Fibroblast of the conjunctiva (primary cell): ENCODE measurements around the gene UBASH3A.

Source experiments
- DNase-seq: peaks from one replicate; pipeline ENCODE4 v3.0.0-alpha.2; 2010; ENCODE audit warnings: low read depth

UBASH3A gene

DNA sequence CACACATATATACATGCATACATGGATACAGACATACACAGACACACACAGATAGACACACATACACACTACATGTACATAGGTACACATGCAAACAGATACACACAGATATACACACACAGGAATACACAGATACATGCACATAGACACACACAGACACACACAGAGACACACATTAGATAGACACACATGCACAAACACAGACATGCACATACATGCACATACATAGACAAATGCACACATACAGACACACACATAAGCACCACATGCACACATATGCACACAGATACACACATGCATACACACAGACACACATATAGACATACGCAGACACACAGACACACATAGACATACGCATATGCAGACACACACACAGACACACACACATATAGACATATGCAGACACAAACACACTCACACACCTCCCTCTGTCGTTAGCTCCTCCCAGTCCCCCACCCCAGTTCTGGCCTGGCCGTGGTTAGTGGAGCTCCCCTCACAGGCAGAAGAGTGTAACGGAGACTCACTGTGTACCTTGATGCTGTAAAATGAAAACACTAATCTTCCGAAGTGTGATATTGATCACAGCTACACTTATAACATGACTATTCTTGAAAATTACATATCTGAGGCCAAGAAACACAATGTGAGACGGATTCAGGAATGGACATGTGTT is 7.6 kb downstream of the UBASH3A start:
- DNase-seq: no peak

DNA sequence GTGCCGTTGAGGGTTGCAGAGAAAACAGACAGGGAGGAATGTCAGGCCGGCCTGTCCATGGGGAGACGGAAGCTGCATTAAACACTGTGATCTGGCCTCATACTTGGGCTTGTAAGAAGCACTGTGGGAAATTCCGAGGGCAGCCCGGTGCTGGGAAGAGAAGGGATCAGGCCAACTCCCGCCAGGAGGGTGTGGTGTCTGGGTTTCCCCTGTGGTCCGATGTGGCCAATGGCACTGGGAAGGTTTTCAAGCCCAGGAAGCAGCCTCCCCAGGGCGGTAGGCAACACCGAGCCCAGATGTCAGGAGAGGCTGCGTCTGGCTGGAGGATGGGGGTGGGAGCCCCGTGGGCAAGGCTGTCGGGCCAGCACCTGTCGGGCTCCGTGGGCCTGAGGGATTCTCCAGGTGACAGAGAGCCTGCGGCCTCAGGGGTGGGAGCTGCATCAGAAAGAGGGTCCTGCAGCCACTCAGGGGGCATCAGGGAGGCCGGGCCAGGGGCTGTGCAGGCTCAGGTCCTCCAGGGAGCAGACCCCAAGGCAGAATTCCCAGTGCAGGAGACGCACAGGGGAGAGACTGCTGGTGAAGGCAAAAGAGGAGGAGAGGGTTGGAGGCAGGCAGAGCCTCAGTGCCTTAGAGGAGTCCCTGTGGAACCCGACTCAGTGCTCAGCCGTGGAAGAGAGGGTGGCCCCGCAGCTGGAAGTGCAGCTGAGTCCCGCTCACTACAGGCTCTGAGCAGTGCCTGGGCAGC is 8.4 kb downstream of the UBASH3A start:
- DNase-seq: no peak

- no peak for DNase-seq
Observed at GRCh38 chr21:42412636-42412933, 8.9 kb downstream of the UBASH3A start.

GRCh38 chr21:42413093-42413492 is 9.4 kb downstream of the UBASH3A start:
- DNase-seq: no peak

DNA sequence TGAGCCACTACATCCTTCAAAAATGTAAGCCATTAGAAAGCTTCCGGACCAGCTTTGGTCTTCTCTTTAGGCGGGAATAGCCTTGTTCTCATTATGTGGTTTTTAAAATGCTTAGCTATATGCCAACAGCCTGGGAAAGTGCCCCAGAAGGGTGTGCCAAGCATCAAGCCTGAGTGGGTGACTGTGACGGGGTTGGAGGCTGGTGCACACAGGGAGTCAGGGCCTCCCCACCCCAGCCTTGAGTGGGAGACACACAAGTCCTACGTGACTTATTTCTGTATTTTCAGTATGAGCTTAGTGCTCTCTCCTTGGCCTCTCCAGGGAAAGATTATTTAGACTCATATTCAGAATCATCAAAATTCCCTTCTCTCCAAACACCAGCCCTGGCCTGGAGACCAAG is 9.8 kb downstream of the UBASH3A start:
- DNase-seq: no peak

DNA sequence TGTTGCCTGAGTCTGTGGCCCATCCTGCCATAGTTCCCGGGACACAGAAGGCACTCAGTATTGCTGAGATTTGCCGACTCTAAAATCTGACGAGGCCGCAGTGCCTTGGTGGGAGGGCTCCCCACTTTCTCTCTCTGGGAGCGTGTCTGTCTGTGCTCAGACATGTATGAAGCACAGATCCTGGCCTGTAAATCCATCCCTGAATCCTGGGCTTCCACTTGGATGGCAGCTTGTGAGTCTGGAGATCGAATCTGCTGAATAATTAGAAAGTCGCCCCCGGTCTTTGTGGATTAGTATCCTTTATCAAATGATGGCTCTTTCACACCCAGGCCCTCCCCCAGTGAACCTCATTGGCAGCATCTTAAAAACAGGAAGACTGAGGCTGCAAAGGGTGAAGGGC is 10.4 kb downstream of the UBASH3A start:
- no peak for DNase-seq

DNA sequence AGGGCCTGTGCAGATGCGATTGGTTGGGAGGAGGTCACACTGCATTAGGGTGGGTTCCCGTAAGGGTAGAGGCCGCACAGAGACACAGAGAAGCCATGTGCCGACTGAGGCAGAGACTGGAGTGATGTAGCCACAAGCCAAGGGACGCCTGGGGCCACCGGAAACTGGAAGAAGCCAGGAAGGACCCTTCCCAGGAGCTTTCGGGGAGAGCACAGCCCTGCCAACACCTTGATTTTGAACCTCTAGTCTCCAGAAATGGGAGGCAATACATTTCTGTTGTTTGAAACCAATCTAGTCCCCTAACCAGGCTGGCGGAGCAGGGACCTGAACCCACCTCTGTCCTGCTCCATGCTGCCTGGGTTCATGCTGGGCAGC is 10.8 kb downstream of the UBASH3A start:
- no peak for DNase-seq

DNA sequence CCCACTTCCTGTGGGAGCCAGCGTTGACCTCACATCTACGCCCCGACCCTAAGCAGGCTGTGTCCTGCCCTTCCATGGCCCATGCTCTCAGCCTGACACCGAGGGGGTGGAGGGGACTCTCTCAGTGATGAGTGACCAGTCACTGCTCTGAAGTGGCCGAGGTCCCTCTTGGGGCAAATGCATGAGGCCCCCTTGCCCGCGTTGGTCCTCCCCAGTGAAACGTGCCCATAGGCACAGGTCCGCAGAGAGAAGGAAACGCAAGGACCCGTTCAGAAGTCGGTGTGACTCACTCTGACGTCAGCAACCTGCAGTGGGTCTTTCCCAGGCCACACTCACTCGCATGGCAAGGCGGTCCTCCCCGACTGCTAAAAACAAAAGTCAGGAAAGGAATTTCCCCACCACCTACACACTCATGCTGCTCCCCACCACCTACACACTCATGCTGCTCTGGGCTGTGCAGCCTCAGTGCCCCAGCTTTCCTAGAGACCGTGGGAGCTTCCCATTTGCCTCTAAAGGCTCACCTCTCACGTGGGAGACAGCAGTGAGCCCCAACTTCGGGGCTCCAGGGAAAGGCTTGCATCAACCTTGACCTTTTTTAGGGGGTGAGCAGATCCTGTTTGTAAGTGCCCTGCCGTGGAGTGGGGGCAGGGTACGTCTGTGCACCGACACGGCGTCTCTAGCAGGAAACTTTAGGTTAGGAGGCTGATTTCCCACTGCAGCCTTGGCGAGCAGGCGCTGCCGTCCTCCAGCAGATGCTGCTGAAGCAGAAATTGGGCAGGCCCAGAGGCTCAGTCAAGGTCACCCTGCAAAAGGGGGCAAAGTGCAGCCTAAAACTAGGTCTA is 11.4 kb downstream of the UBASH3A start:
- no peak for DNase-seq

GRCh38 chr21:42417533-42417932 is 13.8 kb downstream of the UBASH3A start:
- no peak for DNase-seq

- no peak for DNase-seq
Observed at GRCh38 chr21:42418886-42419285, 15.2 kb downstream of the UBASH3A start.

DNA sequence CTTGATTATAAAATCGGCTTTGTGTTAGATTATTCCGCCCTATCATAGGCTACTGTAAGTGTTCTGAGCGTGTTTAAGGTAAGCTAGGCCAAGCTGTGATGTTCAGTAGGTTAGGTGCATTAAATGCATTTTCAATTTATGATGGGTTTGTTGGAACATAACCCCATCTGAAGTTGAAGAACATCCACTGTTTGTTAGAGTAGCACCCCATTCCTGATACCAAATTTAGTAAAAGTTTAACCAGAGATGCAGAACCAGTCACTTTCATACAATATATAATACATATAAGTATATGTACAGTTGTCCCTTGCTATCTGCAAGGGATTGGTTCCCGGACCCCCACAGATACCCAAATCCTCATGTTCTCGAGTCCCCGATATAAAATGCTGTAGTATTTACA is 16.1 kb downstream of the UBASH3A start:
- no peak for DNase-seq

DNA sequence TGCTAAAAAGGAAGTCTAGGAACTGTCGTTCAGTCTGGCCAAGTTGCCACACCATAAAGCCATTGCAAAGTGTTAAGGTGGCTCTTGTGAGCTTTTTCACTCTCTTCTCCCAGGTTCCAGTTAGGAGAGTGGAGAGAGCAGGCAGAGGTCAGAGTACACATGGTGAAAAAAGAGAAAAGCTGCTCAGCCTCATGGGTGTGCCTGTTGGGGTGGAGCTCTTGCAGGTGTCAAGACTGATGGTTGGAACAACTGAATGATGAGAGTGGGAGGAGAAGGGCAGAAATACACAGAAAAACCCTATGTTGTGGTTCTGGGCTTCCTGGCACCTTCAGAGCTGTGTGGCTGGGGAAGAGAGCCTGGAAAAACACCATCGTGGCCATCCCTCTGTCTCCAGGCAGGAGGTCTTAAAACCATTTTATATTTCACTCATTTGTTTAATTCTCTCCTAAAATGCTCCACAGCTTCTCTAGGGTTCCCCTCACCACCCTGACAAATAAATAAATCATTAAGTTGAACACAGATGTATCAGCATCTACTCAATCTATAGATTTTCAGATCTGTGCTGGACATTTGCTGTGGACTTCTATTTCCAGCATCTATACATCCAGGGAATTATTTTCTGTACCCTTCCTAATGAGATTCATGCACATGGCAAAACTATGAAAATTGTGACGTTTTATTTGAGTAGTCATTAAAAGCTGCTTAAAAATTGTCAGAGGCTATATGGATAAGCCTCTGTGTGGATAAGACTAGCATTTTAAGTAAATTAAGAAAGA is 17.5 kb downstream of the UBASH3A start:
- no peak for DNase-seq

GRCh38 chr21:42423197-42423675 is 19.5 kb downstream of the UBASH3A start:
- no peak for DNase-seq

DNA sequence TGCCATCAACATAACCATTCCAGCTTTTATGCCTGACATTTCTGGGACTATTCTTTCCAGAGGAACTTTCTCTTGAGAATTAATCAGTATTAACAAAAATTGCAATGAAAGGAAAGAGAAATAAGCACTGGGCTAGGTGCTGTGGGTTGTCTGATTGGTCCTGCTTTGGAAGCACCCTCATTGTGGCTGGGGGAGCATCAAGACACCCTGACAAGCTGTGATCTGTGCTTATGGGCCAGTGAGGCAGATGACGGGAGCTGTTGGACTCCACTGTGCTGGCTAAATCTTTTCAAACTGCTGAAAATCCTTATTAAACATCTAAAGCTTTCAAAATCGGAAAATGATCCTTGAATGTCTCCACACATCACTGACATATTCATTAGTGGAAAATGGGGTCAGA is 20.0 kb downstream of the UBASH3A start:
- DNase-seq: no peak

GRCh38 chr21:42424914-42425541 is 21.3 kb downstream of the UBASH3A start:
- DNase-seq: no peak

- DNase-seq: no peak
Observed at GRCh38 chr21:42425591-42425990, 21.9 kb downstream of the UBASH3A start.

DNA sequence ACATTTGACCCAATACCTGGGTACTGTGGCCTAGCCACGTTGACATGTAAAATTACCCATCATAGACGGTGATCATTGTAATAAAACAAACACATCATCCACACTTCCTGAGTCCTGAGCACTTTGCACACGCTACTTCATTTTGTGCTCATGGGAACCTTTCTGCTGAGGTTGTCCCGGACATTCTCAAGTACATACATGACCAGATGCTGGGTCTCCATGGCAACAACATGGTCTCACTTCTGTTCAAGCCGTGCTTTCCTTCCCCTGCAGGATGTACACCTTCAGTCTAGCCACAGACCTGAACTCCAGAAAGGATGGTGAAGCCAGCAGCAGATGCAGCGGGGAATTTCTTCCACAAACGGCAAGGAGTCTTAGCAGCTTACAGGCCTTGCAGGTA is 22.7 kb downstream of the UBASH3A start:
- DNase-seq: no peak

- DNase-seq: no peak
Observed at GRCh38 chr21:42426876-42427480, 23.3 kb downstream of the UBASH3A start.

DNA sequence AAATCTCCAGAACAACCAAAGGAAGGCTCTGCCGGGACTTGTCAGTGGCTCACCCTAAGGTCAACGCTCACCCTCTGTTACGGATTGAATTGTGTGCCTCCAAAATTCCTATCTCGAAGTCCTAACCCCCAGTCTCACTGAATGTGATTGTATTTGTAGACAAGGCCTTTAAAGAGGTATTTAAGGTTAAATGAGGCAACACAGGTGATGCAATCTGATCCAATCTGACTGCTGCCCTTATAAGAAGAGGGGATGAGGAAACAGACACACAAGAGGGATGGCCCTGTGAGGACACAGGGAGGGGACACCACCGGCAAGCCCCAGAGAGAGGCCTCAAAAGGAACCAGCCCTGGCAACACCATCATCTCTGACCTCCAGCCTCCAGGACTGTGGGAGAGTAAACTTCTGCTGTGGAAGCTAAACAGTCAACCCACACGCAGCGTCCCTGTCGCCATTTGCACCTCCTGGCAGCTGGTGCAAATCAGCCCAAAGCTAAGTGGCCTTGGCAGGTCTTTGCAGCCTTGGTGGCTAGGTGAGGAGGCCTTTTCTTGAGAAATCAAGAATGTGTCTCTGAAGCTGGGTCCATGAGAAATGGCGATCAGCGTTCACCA is 24.2 kb downstream of the UBASH3A start:
- no peak for DNase-seq

GRCh38 chr21:42429021-42429420 is 25.3 kb downstream of the UBASH3A start:
- no peak for DNase-seq

DNA sequence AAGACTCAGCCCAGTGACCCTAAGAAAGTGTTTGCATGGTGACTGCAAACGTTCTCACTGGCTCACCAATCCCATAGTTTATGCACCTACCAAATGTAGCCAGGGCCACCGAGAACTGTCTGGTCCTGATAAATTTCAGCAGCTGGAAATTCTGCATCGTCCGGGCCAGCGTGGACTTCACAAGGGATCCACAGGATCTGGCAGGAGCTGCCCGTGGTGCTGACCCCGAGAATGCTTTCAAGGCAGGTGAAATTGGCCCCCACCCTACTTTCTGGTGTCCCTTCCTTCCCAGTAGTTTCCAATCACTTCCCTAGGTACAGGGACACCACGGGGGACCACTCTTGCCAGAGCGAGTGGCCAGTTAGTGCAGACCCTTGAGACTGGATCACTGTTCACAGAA is 26.2 kb downstream of the UBASH3A start:
- no peak for DNase-seq
